ENCODE results near the gene SOSTDC1. TPM values are rescaled to one million over a fixed set of nuclear protein-coding genes. Genes with fewer than 3 reads are reported as not detected.

SOSTDC1 gene
- polyA plus RNA-seq, 3 donors = not detected

DNA sequence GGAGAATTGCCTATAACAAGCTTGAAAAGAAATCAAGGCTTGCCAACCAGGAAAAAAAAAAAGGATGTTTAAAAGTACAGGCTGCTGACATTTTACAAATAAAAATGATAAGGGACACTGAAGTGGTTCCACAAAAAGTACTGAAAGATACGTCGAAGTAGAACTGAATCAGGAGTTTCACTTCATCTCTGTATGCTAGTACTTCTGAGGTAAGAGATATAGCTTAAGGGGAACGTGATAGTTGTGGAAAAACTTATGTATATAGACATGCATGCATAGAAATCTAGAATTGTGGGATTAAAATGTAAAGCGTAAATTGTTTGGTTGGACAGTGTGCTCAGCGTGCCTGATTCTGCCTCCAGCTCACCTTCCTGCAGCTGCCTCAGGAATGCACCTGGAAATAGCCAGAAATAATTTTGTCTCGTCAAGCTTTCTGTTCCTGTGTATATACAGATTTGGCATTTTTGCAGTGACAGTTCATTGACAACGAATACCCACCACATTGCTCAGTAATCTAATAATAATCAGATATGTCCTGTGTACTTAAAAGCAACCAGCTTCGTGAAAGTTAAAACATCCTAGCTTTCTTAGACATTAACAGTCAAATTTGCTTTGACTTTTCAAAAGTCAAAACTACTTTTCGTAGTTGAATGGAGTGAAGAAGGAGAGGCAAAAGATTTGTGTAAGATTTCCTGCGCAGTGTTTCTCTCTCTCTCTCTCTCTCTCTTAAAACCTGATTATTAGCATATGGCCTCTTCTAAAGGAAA lies 1.4 kb downstream of the SOSTDC1 start:
- intact Hi-C loops (cut with micrococcal nuclease) = no loop called here
- no peak overlapping the region for H3K27ac ChIP-seq (ENCODE audit: low read depth in 1 of 2, low read length in 2 of 2)
- peaks cover 8 to 10% of the 10 kb centered on the region in 2 donors for H3K27me3 ChIP-seq (ENCODE audit: control insufficient read depth in 2 of 2, insufficient read depth in 2 of 2, low read length in 2 of 2)
- TF ChIP-seq, protein P1, sequence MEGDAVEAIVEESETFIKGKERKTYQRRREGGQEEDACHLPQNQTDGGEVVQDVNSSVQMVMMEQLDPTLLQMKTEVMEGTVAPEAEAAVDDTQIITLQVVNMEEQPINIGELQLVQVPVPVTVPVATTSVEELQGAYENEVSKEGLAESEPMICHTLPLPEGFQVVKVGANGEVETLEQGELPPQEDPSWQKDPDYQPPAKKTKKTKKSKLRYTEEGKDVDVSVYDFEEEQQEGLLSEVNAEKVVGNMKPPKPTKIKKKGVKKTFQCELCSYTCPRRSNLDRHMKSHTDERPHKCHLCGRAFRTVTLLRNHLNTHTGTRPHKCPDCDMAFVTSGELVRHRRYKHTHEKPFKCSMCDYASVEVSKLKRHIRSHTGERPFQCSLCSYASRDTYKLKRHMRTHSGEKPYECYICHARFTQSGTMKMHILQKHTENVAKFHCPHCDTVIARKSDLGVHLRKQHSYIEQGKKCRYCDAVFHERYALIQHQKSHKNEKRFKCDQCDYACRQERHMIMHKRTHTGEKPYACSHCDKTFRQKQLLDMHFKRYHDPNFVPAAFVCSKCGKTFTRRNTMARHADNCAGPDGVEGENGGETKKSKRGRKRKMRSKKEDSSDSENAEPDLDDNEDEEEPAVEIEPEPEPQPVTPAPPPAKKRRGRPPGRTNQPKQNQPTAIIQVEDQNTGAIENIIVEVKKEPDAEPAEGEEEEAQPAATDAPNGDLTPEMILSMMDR (IDR thresholded peaks at IDR 0.05) = no peak
- H2AFZ ChIP-seq (ENCODE audit: insufficient read depth, low read depth, low read length, poor library complexity, severe bottlenecking) = no peak overlapping the region
- no peak overlapping the region for H3K4me3 Mint-ChIP-seq
- H3K27me3 Mint-ChIP-seq (ENCODE audit: low read depth in 3 of 3) = peaks cover 5 to 11% (median 7%) of the 10 kb centered on the region in 3 donors
- WGBS (ENCODE audit: insufficient coverage) = 33% methylated on average over 1 of the region's 10 CpGs
- H4K20me1 ChIP-seq (ENCODE audit: insufficient read depth, low read length) = no peaks in the 10 kb centered on the region
- H3K9me3 ChIP-seq (replicated peaks in 1 of 2; ENCODE audit: control insufficient read depth in 1 of 2, insufficient read depth in 1 of 2, low read length in 2 of 2) = no peaks in the 10 kb centered on the region
- H3K4me1 Mint-ChIP-seq = no peaks in the 10 kb centered on the region
- H3K9me3 Mint-ChIP-seq = no peaks in the 10 kb centered on the region
- no peaks in the 10 kb centered on the region for H3K79me2 ChIP-seq (ENCODE audit: insufficient read depth, low read length)
- no peak overlapping the region for H3K4me3 ChIP-seq (replicated peaks in 1 of 3; ENCODE audit: low read depth in 2 of 3, low read length in 3 of 3)
- no peak overlapping the region for H3K27ac Mint-ChIP-seq
- H3K9ac ChIP-seq (ENCODE audit: insufficient read depth, low read length, poor library complexity, severe bottlenecking) = no peak overlapping the region
- no peak for DNase-seq
- H3K36me3 Mint-ChIP-seq = no peaks in the 10 kb centered on the region
- no peaks in the 10 kb centered on the region for H3K4me1 ChIP-seq (ENCODE audit: control insufficient read depth in 1 of 2, insufficient read depth in 2 of 2, low read length in 2 of 2)
- H3K4me2 ChIP-seq (replicated peaks; ENCODE audit: extremely low read depth, low read length, poor library complexity, severe bottlenecking) = no peak overlapping the region
- no peaks in the 10 kb centered on the region for H3K36me3 ChIP-seq (replicated peaks in 1 of 2; ENCODE audit: control insufficient read depth in 1 of 2, insufficient read depth in 2 of 2, low read length in 2 of 2)

- no peaks in the 10 kb centered on the region for H3K4me1 ChIP-seq (ENCODE audit: control insufficient read depth in 1 of 2, insufficient read depth in 2 of 2, low read length in 2 of 2)
- Mint-ChIP-seq H3K4me1 (no peaks in the 10 kb centered on the region), H3K27me3 (ENCODE audit: low read depth in 3 of 3) (peaks cover 5 to 11% (median 7%) of the 10 kb centered on the region in 3 donors), H3K9me3 (no peaks in the 10 kb centered on the region), H3K36me3 (no peaks in the 10 kb centered on the region), H3K4me3 (no peak overlapping the region), H3K27ac (no peak overlapping the region)
- intact Hi-C loops (cut with micrococcal nuclease) = no loop called here
- TF ChIP-seq, protein P1 (IDR thresholded peaks at IDR 0.05) = no peak
- 40% methylated on average over 1 of the region's 2 CpGs for WGBS (ENCODE audit: insufficient coverage)
- H3K79me2 ChIP-seq (ENCODE audit: insufficient read depth, low read length) = no peaks in the 10 kb centered on the region
- H3K27ac ChIP-seq (ENCODE audit: low read depth in 1 of 2, low read length in 2 of 2) = no peak overlapping the region
- H4K20me1 ChIP-seq (ENCODE audit: insufficient read depth, low read length) = no peaks in the 10 kb centered on the region
- no peak for DNase-seq
- no peak overlapping the region for H3K9ac ChIP-seq (ENCODE audit: insufficient read depth, low read length, poor library complexity, severe bottlenecking)
- no peaks in the 10 kb centered on the region for H3K9me3 ChIP-seq (replicated peaks in 1 of 2; ENCODE audit: control insufficient read depth in 1 of 2, insufficient read depth in 1 of 2, low read length in 2 of 2)
- no peak overlapping the region for H2AFZ ChIP-seq (ENCODE audit: insufficient read depth, low read depth, low read length, poor library complexity, severe bottlenecking)
- no peak overlapping the region for H3K4me3 ChIP-seq (replicated peaks in 1 of 3; ENCODE audit: low read depth in 2 of 3, low read length in 3 of 3)
- no peaks in the 10 kb centered on the region for H3K36me3 ChIP-seq (replicated peaks in 1 of 2; ENCODE audit: control insufficient read depth in 1 of 2, insufficient read depth in 2 of 2, low read length in 2 of 2)
- H3K27me3 ChIP-seq (ENCODE audit: control insufficient read depth in 2 of 2, insufficient read depth in 2 of 2, low read length in 2 of 2) = peaks cover 8 to 10% of the 10 kb centered on the region in 2 donors
- no peak overlapping the region for H3K4me2 ChIP-seq (replicated peaks; ENCODE audit: extremely low read depth, low read length, poor library complexity, severe bottlenecking)
Measured at GRCh38 chr7:16463520-16463919, 2.0 kb downstream of the SOSTDC1 start.
